HUES6 (cell line): ENCODE results near the gene MNS1.
"Not testable (repeated sequence)": the region's sequence is repeated elsewhere in the genome, so short reads cannot be mapped to it uniquely, and the experiment has no call there.

ENCODE experiments used
- H3K27ac ChIP-seq: 2 replicates; pipeline ENCODE4 v1.7.0; 2013; ENCODE audit warnings: low read depth, mild to moderate bottlenecking, low read length, inconsistent platforms
- H3K27me3 ChIP-seq: 2 replicates; pipeline ENCODE4 v1.6.1; 2013; ENCODE audit warnings: low read length; ENCODE audit not compliant: control insufficient read depth, insufficient read depth
- H3K36me3 ChIP-seq: 2 replicates; pipeline ENCODE4 v1.6.1; 2013; ENCODE audit warnings: low read length; ENCODE audit not compliant: control insufficient read depth, insufficient read depth
- H3K4me1 ChIP-seq: 2 replicates; pipeline ENCODE4 v1.6.1; 2013; ENCODE audit warnings: low read length; ENCODE audit not compliant: control insufficient read depth, insufficient read depth
- H3K4me3 ChIP-seq: 2 replicates; pipeline ENCODE4 v1.5.1; 2013; ENCODE audit warnings: low read depth, low read length
- H3K9ac ChIP-seq: one replicate; pipeline ENCODE4 v1.6.1; 2013; ENCODE audit warnings: mild to moderate bottlenecking, low read length
- H3K9me3 ChIP-seq: 2 replicates; pipeline ENCODE4 v1.6.1; 2013; ENCODE audit warnings: low read depth, low read length; ENCODE audit not compliant: control insufficient read depth, insufficient read depth

The MNS1 gene, protein sequence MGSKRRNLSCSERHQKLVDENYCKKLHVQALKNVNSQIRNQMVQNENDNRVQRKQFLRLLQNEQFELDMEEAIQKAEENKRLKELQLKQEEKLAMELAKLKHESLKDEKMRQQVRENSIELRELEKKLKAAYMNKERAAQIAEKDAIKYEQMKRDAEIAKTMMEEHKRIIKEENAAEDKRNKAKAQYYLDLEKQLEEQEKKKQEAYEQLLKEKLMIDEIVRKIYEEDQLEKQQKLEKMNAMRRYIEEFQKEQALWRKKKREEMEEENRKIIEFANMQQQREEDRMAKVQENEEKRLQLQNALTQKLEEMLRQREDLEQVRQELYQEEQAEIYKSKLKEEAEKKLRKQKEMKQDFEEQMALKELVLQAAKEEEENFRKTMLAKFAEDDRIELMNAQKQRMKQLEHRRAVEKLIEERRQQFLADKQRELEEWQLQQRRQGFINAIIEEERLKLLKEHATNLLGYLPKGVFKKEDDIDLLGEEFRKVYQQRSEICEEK

DNA sequence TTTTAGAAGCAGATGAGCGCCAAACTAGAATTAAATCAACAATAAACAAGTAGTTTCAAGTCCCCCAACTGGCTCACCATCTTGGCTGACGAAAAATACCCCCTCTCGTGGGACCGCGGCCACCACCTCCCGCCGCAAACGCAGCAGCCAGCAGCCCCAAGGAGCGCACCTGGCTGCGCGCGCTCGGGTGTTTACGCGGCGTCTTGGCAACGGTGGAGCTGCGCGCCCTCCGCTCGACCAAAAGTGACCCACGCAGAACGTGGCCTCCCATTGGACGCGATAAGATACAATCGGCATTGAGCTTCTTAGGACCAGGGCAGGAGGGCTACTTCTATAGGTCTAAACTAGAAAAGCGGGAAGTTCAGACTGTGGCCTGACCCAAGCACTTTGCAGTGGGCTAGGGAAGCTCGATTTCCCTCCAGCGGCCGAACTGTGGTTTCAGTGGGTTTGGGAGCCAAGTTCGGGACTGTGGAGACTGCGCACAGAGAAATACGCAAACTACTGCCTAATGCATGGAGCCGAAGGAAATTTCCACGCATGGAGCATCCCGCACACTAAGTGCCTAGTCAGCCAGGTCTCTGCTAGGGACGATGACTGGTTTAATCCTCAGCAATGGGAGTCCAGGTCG, at the start of gene MNS1:
TSS of gene MNS1 (minus strand) at position 245 of the 628 bp plus-strand sequence. CDS start at position 80, 165 bp downstream.
- H3K4me3 ChIP-seq: peak within 1 kb of the TSS; percentile 73
- no peaks in the 10 kb centered on the region for H3K36me3 ChIP-seq
- H3K27ac ChIP-seq: no peak within 1 kb of the TSS
- H3K9ac ChIP-seq: peak within 1 kb of the TSS; percentile 61
- H3K27me3 ChIP-seq: peaks cover 10% of the 10 kb centered on the region
- H3K9me3 ChIP-seq: no peaks in the 10 kb centered on the region
- no peaks in the 10 kb centered on the region for H3K4me1 ChIP-seq

DNA sequence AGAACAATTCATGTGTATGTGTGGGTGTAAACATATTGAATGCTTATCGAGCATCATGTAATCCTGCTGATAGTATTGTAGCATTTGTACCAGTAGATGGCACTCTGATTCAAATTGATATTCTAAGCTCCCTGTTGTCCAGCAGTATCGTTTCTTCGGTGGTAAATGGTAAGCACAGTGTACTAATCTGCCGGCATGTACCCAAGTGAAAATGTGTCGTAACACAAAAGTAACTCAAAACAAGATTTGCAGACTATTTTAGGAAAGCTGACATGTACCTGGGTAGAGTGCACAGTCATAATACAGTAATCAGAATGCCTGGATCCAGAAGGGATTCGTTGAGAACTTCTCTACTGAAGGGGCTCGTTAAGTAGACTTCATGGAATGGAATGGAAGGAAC, 31.7 kb upstream of the MNS1 start:
- Histone ChIP-seq H3K4me3 (no peak overlapping the region), H3K27me3 (no peaks in the 10 kb centered on the region), H3K36me3 (no peaks in the 10 kb centered on the region), H3K4me1 (no peaks in the 10 kb centered on the region), H3K27ac (no peak overlapping the region), H3K9ac (no peak overlapping the region), H3K9me3 (no peaks in the 10 kb centered on the region)

DNA sequence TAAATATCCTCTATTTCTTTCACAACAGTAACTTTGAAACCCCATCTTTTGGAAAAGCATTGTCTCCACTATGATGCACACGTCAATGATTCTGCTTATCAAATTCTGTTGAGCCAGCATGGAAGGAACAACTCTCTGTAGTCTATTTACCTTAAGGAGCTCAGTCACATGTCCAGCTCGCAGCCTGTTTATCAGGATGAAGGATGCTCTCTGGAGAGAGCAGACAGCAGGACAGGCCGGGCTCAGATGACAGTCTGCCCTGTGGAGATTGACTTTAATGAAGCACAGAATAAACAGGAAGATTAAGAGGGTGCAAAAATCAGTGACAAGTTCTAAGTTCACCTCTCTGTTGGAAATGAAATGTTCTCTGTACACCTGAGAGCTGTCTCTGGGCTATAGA, 30.6 kb upstream of the MNS1 start:
- Histone ChIP-seq H3K27ac (no peak overlapping the region), H3K9ac (no peak overlapping the region), H3K27me3 (no peaks in the 10 kb centered on the region), H3K4me3 (no peak overlapping the region), H3K36me3 (no peaks in the 10 kb centered on the region), H3K4me1 (no peaks in the 10 kb centered on the region), H3K9me3 (no peaks in the 10 kb centered on the region)

DNA sequence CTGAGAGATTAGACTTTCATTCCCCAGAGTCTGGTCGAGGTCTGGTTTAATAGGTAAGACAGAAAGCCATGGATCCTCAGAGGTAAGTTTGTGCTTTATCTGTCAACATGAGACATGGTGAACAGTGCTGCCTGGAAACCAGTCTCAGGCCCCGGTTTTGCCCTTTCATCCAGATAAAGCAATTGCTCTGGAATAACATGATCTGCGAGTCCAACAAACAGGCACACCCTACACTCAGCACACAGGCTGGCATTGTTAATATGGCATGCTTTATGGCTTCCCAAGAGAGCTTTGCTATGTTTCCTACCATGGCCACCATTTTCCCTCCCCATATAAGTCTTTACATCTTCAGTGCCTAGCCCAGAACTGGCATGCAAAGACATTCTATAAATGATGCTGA, 30.1 kb upstream of the MNS1 start:
- Histone ChIP-seq H3K27me3 (no peaks in the 10 kb centered on the region), H3K9me3 (no peaks in the 10 kb centered on the region), H3K27ac (no peak overlapping the region), H3K9ac (no peak overlapping the region), H3K36me3 (no peaks in the 10 kb centered on the region), H3K4me3 (no peak overlapping the region), H3K4me1 (no peaks in the 10 kb centered on the region)

DNA sequence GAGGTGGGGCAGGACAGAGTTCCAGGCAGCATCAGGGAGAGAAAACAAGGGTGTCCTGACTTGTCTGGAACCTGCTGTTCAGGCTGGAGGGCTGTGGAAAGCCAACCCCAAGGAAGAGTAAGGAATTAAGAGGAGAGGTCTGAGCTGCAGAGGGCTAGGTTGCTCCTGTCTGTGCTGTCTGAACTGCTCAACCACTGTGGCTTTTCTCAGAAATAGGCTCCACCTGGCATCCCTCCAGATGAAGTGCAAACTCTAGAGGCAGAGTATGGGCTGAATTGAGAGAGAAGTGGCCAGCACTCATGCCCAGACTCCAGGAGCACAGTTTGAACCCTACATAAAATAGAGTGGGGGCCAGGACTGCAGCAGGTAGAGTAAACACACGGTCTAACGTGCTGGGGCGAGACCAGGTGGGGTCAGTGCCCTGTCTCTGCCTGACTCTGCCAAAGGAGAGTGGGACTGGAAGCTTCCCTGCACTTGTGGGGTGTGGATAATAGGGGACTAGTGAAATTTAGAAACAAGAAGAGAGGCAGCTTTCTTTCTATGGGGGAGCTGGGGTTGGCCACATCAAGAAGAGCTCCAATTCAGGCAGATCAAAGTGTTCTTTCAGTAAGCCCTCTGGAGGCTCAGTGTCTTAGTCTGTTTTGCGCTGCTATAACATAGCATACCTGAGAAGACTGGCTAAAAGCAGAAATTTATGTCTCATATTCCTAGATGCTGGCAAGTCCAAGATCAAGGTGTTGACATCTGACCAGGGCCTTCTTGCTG, 28.0 kb upstream of the MNS1 start:
- no peaks in the 10 kb centered on the region for H3K9me3 ChIP-seq
- no peak overlapping the region for H3K9ac ChIP-seq
- H3K4me1 ChIP-seq: no peaks in the 10 kb centered on the region
- H3K4me3 ChIP-seq: no peak overlapping the region
- no peaks in the 10 kb centered on the region for H3K27me3 ChIP-seq
- H3K36me3 ChIP-seq: no peaks in the 10 kb centered on the region
- H3K27ac ChIP-seq: no peak overlapping the region

DNA sequence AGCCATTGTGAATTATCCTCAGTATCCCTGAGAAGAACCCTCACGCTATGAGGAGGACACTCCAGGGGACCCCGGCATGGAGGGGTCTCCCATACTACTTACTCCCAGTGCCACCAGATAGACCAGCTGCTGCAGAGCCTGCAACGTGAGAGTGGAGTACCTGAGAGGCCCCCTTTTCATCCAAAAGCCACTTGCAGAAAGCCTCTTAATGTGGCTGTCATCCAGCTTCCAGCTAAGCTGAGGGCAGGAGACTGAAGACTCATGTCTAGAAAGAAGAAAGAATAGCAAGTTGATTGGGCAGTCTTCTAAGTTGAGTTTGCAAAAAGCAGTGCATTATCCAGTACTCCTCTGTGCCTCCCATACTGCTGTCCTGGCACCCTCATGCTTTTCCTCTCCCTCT, 27.3 kb upstream of the MNS1 start:
- Histone ChIP-seq H3K4me1 (no peaks in the 10 kb centered on the region), H3K9ac (no peak overlapping the region), H3K27ac (no peak overlapping the region), H3K9me3 (no peaks in the 10 kb centered on the region), H3K36me3 (no peaks in the 10 kb centered on the region), H3K27me3 (no peaks in the 10 kb centered on the region), H3K4me3 (no peak overlapping the region)

DNA sequence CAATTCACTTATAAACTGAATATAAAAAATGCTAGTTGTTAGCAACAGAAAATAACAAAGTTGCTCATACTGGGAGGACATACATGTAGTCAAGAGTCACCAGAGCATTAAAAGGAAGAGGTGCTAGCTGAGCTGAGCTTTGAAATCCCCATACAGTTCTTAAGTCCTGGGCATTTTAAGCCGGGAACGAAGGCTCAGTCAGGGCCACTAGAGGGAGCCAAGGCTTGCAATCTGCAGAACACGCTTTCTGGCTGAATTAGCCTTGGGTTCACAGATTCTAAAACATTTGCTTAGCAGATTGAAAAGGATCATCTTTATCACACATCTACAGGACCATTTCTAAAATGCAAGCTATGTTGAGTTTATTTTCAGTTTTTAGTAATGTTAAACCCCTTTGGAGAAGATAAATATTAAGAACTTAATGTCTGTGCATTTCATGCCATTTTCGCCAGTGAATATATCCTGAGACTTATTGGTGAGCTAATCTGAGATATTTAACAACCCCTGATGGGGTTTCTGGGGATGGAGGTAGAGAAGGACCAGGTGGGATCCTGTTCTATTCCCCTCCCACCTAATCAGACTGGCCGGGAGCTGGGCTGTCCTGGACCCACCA, 26.3 kb upstream of the MNS1 start:
- H3K27ac ChIP-seq: no peak overlapping the region
- no peaks in the 10 kb centered on the region for H3K27me3 ChIP-seq
- H3K36me3 ChIP-seq: no peaks in the 10 kb centered on the region
- H3K4me3 ChIP-seq: no peak overlapping the region
- no peaks in the 10 kb centered on the region for H3K9me3 ChIP-seq
- no peak overlapping the region for H3K9ac ChIP-seq
- no peaks in the 10 kb centered on the region for H3K4me1 ChIP-seq

DNA sequence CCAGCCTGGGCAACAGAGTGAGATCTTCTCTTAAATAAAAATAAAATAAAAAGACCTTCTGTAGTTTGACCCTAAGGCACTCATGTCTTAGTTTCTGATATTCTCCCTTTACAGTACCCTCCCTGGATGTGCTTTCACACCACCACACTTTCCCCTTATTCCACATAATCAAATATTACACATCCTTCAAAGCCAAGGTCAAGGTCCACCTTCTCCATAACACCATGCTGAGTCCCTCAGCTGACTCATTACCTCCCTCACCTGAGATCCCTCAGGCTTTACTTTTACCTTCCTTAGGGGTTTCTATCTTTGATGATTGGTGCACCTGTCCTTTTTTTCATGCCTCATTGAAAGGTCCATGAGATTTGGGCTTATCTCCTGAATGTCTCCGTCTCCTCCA, 25.5 kb upstream of the MNS1 start:
- H3K4me1 ChIP-seq: no peaks in the 10 kb centered on the region
- H3K27me3 ChIP-seq: no peaks in the 10 kb centered on the region
- H3K9me3 ChIP-seq: peaks cover 3% of the 10 kb centered on the region; the same call in 1 of the 2 replicates
- no peaks in the 10 kb centered on the region for H3K36me3 ChIP-seq
- no peak overlapping the region for H3K9ac ChIP-seq
- H3K27ac ChIP-seq: no peak overlapping the region
- H3K4me3 ChIP-seq: no peak overlapping the region

DNA sequence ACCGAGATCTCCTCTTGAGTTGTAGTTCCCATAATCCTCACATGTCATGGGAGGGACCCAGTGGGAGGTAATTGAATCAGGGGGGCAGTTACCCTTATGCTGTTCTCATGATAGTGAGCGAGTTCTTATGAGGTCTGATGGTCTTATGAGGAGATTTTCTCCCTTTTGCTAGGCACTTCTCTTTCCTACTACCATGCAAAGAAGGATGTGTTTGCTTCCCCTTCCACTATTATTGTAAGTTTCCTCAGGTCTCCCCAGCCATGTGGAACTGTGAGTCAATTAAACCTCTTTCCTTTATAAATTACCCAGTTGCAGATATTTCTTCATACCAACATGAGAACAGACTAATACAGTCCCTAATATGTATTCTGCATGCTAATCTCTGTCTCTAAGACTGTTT, 21.3 kb upstream of the MNS1 start:
- not testable (repeated sequence) for H3K4me3 ChIP-seq, H3K4me1 ChIP-seq, H3K36me3 ChIP-seq

DNA sequence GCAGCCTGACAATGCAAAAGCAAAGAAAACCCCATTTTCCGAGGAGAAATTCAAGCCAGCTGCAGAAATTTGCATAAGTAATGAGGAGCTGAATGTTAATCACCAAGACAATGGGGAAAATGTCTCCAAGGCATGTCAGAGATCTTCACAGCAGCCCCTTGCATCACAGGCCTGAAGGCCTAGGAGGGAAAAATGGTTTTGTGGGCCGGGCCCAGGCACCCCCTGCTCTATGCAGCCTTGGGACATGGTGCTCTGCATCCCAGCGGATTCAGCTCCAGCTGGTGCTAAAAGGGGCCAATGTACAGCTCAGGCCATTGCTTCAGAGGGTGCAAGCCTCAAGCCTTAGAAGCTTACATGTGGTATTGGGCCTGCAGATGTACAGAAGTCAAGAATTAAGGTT, 20.5 kb upstream of the MNS1 start:
- H3K9ac ChIP-seq, H3K36me3 ChIP-seq, H3K4me1 ChIP-seq, H3K27ac ChIP-seq, H3K4me3 ChIP-seq, H3K27me3 ChIP-seq: not testable (repeated sequence)
- peaks cover 14% of the 10 kb centered on the region for H3K9me3 ChIP-seq

More for the DNA sequence above, 21.3 kb upstream of the MNS1 start:
- H3K27ac ChIP-seq, H3K9ac ChIP-seq, H3K27me3 ChIP-seq: not testable (repeated sequence)
- H3K9me3 ChIP-seq: peaks cover 14% of the 10 kb centered on the region
